Measurements from ENCODE around the gene HOXA10. TPM values are rescaled to one million over a fixed set of nuclear protein-coding genes. Genes with fewer than 3 reads are reported as not detected.

Gene HOXA10
- total RNA-seq, 1 donor from 2014 or later: 4.4 TPM

GRCh38 chr7:27154901-27155815, 19.0 kb downstream of the HOXA10 start:
- DNase-seq: no peak

GRCh38 chr7:27154369-27154768, 19.8 kb downstream of the HOXA10 start:
- DNase-seq: no peak

GRCh38 chr7:27153526-27153925, 20.6 kb downstream of the HOXA10 start:
- no peak for DNase-seq

GRCh38 chr7:27152816-27153442, 21.2 kb downstream of the HOXA10 start:
- DNase-seq: no peak

- peak; percentile 78 for DNase-seq
Measured at GRCh38 chr7:27151931-27152815, 21.9 kb downstream of the HOXA10 start, which contains the start of gene HOXA3. Gene HOXA3, minus strand, starts transcription at chr7:27152583. Its CDS starts 41,943 bp downstream, at chr7:27110640.

GRCh38 chr7:27151341-27151930, 22.7 kb downstream of the HOXA10 start:
- DNase-seq: no peak

- DNase-seq: peak; percentile 92
Measured at GRCh38 chr7:27150568-27151340, 23.4 kb downstream of the HOXA10 start.

GRCh38 chr7:27149842-27150567, 24.1 kb downstream of the HOXA10 start:
- no peak for DNase-seq

GRCh38 chr7:27148756-27149641, 25.1 kb downstream of the HOXA10 start:
- peak; percentile 56 for DNase-seq

GRCh38 chr7:27148031-27148755, 25.9 kb downstream of the HOXA10 start:
- DNase-seq: peak; percentile 46

- DNase-seq: peak; percentile 62
Measured at GRCh38 chr7:27147199-27148030, 26.7 kb downstream of the HOXA10 start, which contains the start of gene HOXA6. Gene HOXA6, minus strand, starts transcription at chr7:27147774. Its CDS starts 25 bp downstream, at chr7:27147749.

GRCh38 chr7:27146491-27147198, 27.5 kb downstream of the HOXA10 start:
- no peak for DNase-seq

GRCh38 chr7:27145914-27146412, 28.2 kb downstream of the HOXA10 start:
- no peak for DNase-seq

- no peak for DNase-seq
Measured at GRCh38 chr7:27145165-27145913, 28.8 kb downstream of the HOXA10 start.

GRCh38 chr7:27144781-27145164, 29.3 kb downstream of the HOXA10 start:
- DNase-seq: no peak
